ENCODE results near the gene DPEP1.
"Not testable (repeated sequence)": the region's sequence is repeated elsewhere in the genome, so short reads cannot be mapped to it uniquely, and the experiment has no call there.

DPEP1 gene

DNA sequence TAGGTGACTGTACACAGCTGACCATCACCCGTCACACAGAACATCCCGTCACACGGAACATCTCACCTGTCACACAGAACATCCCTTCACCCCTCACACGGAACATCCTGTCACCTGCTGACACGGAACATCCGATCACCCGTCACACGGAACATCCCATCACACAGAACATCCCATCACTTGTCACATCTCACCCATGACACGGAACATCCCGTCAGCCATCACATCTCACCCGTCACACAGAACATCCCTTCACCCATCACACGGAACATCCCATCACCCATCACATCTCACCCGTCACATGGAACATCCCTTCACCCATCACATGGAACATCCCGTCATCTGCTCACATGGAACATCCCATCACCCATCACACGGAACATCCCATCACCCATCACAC is 34.1 kb upstream of the DPEP1 start:
- no peak for DNase-seq

DNA sequence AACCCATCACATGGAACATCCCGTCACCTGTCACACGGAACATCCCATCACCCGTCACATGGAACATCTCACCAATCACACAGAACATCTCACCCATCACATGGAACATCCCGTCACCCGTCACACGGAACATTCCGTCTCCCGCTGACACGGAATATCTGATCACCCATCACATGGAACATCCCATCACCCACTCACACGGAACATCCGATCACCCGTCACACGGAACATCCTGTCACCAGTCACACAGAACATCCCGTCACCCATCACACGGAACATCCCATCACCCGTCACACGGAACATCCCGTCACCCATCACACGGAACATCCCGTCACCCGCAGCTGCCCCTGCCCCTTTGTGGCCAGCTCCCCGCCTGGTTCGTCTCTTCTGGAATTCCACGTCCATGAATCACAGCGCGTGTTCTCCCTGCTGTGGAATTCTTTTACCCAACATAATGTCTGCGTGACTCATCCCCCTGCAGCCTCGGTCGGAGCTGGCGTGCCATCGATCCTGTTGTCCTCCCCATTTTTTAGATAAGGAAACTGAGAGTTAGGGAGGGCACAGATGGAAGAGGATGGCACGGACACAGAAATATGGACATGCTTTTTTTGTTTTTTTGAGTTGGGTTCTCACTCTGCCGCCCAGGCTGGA is 32.3 kb upstream of the DPEP1 start:
- DNase-seq, result no peak

DNA sequence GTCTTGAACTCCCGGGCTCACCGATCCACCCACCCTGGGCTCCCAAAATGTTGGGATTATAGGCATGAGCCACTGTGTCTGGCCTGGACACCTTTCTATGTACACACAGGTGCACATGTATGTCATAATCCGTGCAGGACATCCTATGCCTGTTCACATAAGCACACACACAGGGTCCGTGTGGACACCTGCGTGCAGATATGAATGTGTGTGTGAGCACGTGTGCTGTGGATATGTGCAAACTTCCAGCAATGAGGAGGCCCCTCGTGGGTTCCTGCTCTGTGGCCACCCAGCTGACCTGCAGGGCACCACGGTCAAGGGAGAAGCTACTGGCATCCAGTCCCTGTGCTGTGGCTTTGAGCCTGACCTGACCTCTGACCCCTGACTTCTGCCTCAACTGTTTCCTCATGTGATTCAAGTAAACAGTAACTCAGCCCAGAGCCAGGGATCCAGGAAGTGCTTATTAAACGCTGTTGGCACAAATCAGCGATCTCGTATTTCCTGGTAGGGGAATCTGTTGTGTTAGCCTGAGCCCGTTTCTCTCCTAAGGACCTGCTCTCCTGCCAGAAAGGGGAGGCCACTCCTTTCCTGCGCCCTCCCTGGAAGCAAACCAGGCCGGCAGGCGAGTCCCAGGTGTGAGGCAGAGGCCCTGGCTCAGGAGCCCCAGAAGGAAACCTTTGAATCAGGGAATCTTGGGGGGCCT is 31.4 kb upstream of the DPEP1 start:
- no peak for DNase-seq

DNA sequence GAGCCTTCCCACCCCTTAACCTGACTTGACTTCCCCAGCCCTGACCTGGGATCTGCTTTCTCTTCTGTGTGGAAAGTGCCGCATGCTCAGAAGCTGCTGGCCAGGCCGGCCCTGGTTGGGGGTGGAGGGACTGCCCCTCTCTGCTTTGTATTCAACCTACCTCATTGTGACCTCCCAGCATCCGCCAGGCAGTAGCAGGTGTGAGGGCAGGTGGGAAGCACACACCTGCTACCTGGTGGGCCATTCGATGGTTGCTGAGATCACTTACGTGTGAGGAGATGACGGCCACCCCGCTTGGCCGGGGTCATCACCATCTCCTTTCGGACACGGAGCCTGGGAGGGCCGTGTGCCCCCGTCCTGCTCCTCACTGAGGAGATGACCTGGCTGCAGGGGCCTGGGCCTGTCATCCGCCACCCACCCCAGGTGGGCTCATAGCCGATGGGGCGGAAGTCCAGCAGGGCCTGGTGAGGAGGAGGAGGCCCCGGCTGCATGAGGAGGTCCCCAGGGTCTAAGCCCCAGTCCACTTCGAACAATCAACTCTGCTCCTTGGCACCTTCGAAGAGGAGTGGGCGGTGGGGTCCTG is 30.7 kb upstream of the DPEP1 start:
- DNase-seq, result no peak

DNA sequence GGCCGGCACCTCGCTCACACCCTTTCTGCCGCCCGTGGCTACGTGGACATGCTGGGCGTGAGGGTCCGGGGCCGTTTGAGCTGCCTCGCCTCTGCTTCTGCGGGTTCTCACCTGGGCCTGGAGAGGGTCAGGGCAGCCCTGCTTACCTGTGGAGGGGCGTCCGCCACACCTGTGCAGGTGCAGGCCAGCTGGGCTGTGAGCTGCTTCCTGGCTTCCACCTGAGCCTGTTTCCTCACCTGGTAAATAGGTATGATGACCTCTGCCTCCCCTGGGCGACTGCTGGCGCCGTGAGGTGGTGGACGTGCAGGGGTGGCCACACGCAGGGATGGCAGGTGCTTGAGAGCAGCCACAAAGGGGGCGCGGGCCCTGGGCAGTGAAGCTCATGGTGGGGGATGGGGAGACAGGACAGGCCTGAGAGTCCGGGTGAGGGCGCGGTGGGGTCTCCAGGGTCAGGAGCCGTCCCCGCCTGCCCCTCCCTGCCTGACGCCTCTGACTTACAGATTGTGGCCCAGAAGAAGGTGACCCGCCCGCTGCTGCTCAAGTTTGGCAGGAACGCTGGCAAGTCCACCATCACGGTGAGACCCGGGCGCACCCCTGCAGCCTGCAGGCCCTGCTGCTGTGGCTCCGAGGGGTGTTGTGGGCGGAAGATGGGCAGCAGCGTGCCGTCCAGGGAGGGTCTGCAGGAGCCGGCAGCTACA is 30.1 kb upstream of the DPEP1 start:
- no peak for DNase-seq

DNA sequence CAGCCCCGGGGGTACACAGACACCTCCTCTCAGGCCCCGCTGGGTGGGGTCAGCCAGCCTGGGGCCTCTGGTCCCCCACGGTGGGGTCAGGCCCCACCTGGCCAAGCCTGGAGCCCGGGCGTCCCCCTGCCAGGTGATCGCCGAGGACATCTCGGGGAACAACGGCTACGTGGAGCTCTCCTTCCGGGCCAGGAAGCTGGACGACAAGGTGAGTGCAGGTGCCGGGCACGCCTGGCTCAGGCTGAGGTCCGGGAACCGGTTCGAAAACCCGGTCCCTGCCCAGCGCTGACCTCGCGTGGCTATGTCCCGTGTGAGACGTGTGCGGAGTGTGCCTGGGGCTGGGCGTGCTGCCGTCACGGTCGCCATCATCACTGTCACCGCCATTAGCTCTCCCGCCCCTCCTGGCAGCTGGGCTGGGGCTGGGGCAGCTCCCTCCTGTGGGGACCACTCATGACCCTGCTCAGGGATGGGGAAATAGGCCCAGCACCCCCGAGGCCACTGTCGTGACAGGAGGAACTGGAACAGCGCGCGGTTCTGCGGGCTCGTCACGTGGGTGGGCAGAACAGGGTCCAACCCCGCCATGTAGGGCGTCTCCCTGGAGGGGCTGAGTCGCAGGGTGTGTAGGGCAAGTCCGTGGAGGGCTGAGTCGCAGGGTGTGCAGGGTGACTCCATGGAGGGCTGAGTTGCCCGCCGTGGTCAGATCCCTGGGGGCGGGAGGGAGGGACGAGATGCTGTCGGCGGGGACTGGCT is 29.4 kb upstream of the DPEP1 start:
- no peak for DNase-seq

DNA sequence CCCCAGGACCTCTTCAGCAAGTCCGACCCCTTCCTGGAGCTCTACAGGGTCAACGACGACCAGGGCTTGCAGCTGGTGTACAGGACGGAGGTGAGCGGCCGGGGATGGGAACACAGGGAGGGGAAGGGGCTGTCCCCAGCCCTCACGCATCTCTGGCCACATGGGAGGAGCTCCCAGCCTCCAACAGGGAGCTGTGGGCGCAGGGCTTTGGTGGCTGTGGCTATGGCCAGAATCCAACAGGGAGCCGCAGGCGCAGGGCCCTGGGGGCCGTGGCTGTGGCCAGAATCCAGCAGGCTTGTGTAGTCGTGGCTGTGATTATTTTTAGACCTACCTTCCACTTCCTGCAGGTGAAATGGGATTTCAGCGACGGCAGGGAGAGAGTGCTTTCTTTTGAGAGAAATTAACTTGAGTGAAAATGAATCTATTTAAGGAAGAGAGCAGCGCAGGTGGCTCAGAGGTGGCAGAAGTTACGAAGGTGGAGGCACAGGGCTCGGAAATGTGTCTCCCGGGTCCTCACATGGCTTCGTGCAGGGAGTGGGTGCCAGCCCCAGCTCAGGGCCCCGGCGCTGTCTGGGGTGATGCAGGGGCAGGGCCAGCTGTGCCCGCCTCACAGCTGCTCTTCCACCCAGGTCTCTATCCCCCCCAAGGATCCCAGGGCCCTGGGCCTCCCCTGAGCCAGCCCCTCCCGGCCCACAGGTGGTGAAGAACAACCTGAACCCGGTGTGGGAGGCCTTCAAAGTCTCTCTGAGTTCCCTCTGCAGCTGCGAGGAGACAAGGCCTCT is 28.5 kb upstream of the DPEP1 start:
- no peak for DNase-seq

DNA sequence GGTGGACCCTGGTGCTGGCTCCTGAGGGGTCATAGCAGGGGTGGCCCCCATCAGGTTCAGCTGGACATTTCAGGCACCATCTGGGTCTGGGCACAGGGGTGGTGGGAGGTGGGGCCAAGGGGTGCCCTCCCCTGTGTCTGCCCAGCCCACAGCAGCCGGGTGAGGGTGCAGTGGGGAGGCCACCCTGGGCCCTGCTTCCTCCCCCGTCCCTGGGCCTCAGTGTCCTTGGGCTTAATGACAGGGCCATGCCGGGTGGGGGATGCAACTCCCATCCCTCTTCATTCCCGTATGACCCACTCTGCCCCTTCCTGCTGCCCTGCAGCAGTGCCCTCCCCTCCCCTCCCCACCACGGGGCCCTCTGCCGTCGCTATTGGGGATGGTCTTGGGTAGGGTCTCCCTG is 27.2 kb upstream of the DPEP1 start:
- DNase-seq, result no peak

DNA sequence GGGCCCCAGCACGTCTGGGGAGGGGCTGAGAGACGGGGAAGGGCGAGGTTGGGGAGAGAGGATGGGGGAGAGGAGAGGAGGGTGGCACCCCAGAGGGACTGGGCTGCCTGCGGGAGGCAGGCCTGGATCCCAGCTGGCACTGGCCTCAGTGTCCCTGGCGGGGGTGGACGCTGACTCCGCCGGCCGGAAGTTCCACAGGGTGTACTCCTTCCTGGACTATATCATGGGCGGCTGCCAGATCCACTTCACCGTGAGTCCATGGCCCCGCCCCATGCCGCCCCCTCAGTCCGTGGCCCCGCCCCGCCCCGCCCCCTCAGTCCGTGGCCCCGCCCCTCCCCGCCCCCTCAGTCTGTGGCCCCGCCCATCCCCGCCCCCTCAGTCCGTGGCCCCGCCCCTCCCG is 26.6 kb upstream of the DPEP1 start:
- DNase-seq, result no peak

DNA sequence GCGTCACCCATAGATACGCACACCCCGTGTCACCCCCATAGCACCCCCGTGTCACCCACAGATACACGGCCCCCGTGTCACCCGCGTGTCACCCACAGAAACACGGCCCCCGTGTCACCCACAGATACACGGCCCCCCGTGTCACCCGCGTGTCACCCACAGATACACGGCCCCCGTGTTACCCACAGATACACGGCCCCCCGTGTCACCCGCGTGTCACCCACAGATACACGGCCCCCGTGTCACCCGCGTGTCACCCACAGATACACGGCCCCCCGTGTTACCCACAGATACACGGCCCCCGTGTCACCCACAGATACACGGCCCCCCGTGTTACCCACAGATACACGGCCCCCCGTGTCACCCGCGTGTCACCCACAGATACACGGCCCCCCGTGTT is 25.8 kb upstream of the DPEP1 start:
- DNase-seq, result not testable (repeated sequence)

DNA sequence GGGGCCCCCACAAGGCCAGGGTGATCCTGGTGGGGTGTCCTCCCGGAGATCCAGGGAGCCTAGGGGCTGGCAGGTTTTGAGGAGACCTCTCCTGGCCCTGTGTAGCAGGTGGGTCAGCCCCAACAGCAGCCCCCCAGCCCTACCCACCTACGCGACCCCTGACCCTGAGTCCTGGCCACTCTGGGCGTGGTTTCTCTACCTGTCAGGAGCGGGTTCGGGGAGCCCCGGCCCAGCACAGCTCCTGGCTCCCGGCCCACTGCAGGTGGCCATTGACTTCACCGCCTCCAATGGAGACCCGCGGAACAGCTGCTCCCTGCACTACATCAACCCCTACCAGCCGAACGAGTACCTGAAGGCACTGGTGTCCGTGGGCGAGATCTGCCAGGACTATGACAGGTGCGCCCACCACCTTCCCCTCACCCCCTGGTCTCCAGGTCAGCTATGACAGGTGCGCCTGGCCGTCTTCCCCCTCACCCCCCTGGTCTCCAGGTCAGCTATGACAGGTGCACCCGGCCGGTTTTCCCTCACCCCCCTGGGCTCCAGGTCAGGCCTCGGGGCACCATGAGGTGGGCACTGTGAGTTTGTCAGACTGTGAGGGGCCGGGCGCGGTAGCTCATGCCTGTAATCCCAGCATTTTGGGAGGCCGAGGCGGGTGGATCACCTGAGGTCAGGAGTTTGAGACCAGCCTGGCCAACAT is 24.9 kb upstream of the DPEP1 start:
- DNase-seq, result no peak

DNA sequence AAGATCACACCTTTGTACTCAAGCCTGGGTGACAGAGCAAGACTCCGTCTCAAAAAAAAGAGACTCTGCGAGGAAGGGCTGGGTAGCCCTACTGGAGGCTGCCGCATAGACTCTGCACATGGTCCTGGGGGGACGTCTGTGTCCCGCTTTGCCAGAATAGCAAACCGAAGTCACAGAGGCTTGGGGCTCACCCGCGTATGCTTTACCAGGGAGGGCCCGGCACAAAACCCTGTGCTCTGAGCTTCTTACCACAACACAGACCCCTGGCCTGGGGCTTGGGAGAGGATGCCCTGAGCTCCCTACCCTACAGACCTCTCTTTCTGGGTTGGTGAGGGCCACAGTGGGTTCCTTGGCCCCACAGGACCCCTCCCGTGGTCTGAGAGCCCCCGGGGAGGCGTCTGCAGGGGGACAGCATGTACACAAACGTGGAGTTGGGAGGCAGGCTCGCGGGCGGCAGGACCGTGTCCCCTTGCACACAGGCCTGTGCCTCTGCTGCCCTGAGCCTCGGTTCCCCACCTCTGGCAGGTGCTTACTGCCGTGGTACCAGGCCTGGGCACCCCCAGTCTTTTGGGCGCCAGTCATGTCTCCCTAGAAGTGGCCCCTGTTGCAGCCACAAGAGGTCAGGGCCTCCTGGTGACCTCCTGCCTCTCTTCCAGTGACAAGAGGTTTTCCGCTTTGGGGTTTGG is 24.1 kb upstream of the DPEP1 start:
- no peak for DNase-seq

DNA sequence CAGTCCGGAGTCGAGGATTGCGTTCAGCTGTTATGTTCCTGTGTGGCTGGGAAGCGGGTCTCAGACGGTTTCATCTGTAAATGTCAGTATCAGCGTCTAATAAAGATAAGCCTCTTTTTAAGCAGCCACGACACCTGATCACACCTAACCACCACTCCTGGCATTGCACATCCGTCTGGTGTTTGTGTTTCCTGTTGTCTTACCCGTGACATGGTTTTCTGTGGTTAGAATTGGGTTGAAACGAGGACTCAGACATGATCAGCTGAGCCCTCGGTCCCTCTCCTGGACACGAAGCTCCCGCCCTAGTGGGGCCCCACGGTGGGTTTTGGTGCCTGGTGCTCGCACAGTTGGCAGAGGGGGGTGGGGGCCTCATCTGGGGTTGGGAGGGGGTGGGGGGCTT is 19.6 kb upstream of the DPEP1 start:
- DNase-seq, result peak; percentile 76

DNA sequence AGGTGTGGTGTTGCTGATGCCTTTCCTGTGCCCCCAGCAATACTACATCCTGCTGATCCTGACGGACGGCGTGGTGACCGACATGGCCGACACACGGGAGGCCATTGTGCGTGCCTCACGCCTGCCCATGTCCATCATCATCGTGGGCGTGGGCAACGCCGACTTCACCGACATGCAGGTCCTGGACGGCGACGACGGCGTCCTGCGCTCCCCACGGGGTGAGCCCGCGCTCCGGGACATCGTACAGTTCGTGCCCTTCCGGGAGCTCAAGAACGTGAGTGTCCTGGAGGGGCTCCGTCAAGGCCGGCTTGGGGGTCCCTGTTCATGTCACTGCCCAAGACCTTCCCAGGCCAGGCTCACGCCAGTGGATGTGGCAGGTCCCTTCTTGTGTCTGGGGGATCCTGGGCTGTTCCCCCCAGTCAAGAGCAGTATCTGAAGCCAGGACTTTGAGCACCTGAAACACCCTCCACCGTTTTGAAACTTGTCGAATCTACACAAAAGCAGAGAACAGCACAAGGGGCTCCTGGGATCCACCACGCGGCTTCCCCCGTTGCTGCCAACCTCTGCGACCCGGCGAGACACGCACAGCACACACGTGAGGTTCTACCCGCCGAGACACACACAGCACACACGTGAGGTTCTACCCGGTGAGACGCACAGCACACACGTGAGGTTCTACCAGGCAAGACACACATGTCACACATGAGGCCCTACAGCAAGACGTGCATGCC is 17.9 kb upstream of the DPEP1 start:
- no peak for DNase-seq

DNA sequence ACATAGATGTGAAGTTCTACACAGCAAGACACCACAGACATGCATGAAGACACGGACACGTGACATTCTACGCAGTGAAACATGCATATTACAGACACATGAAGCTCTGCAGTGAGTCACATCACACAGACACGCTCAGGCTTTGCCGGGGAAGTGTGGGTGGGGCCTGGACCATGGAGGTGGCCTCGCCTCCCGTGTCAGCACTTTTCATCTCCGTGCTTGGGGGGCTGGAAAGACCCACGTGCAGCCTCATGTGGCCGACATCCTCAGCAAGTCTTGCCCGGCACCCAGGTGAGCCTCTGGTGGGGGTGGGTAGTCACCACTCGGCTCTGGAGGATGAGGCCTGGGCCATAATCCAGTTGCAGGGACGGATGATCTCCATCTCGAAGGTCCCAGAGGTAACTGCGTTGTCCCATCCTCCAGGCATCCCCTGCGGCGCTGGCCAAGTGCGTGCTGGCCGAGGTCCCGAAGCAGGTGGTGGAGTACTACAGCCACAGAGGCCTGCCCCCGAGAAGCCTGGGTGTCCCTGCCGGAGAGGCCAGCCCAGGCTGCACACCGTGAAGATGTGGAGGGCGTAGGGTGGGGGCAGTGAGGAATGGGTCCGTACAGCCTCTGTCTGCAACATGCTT is 17.3 kb upstream of the DPEP1 start:
- DNase-seq, result no peak

DNA sequence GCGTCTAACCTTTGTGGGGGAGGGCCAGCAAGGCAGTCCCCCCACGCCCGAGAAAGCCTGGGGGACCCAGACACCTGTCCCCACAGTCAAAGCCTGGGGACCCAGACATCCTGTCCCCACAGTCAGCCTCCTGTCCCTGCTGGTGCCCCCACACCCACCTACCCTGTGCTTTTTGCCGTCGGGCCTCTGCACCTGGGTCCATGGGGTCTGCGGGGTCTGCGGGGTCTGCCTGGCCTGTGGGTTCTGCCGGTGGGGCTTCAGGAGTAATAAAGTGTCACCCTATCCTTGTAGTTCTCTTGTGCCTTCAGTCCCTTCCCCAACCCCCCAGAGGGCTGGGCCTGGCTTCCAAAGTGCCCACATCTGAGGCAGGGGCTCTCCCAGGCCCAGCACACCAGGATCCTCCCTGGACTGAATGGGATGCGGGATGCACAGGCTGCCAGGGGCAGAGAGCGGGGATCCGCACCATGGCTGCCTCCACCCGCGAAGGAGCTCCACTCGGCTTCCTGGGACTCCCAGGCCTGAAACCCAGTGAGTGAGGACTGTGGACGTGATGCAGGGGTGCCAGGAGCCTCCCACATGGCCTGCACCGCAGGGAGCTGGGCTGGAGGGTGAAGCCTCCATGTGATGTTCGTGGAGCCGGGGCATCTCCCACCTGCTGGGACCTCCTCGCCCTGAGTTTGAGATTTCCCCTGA is 16.3 kb upstream of the DPEP1 start:
- no peak for DNase-seq

DNA sequence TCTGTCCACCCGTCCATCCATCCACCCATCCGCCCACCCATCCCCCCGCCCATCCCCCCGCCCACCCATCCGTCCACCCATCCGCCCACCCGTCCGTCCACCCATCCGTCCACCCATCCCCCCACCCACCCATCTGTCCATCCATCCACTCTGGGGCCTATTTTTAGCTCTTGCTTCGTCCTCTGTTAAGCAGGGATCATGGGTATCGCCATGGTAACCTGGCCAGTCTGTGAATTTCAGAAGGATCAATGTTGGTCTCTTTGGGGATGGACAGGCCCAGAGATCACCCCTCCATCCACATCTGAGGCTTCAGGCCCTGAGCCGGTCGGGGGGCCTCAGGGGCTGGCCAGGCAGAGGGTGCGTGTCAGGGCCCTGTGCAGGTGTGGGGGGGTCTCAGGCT is 15.2 kb upstream of the DPEP1 start:
- DNase-seq, result no peak

DNA sequence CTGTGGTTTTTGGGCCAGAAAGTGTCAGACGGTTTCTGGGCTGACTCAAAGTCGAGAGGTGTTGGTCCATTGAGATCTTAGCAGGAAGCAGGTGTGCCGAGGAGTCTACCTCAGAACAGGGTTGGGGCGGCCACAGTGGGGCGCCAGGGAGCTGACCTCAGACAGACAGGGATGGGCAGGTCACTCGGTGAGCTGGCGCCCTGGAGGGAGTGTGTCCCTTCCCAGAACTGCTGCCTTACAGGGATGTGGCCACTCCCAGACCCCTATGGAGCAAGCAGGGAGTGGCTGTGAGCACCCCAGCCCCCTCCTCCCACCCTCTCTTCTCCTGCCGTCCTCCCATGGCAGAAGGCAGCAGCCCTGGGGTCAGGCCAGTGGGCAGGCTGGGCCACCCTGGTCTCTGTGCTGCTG is 14.0 kb upstream of the DPEP1 start:
- DNase-seq, result peak; percentile 29

DNA sequence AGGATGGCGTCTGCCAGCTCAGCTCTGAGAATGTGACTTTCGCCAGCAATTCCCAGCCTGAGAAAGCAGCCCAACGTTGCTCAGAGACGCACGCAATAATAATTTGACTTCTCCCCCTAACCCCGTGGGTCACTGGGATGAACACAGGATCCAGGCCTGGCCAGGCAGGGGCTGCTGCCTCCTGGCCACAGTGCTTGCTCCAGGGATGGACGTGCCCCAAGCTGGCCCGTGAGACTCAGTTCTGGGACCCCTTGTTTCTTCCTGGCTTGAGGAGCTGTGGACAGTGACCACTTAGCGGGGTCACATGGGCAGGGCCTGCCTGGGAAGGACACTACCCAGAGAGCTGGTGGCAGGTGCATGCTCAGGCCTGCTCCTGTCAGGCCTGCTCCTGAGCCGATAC is 13.5 kb upstream of the DPEP1 start:
- DNase-seq, result no peak
